KOPT-K1 (cell line): ENCODE results near the gene KCND2.

Experiments
- H3K27ac ChIP-seq: fragments of 200-600 bp; sonication (generic); 2 replicates; pipeline ENCODE4 v1.5.1; 2016; ENCODE audit warnings: antibody characterized with exemption, mild to moderate bottlenecking, low read depth, low read length; ENCODE audit not compliant: poor library complexity, severe bottlenecking
- H3K36me3 ChIP-seq: fragments of 200-600 bp; sonication (generic); 2 replicates; pipeline ENCODE4 v1.5.1; 2017; ENCODE audit warnings: antibody characterized with exemption, mild to moderate bottlenecking, low read length, moderate library complexity; ENCODE audit not compliant: insufficient read depth
- H3K9me3 ChIP-seq: fragments of 200-600 bp; sonication (generic); 2 replicates; pipeline ENCODE4 v1.5.1; 2017; ENCODE audit warnings: antibody characterized with exemption, low read length, mild to moderate bottlenecking; ENCODE audit not compliant: insufficient read depth, poor library complexity, severe bottlenecking

The KCND2 gene

GRCh38 chr7:120725376-120726039 lies 452.5 kb downstream of the KCND2 start:
- Histone ChIP-seq H3K27ac (no peak overlapping the region), H3K9me3 (no peaks in the 10 kb centered on the region), H3K36me3 (no peaks in the 10 kb centered on the region)

GRCh38 chr7:120729245-120729644 lies 456.3 kb downstream of the KCND2 start:
- H3K36me3 ChIP-seq: no peaks in the 10 kb centered on the region
- no peak overlapping the region for H3K27ac ChIP-seq
- no peaks in the 10 kb centered on the region for H3K9me3 ChIP-seq

GRCh38 chr7:120731271-120731670 lies 458.3 kb downstream of the KCND2 start:
- H3K36me3 ChIP-seq: no peaks in the 10 kb centered on the region
- H3K27ac ChIP-seq: no peak overlapping the region
- H3K9me3 ChIP-seq: no peaks in the 10 kb centered on the region

GRCh38 chr7:120732256-120732655 lies 459.3 kb downstream of the KCND2 start:
- no peaks in the 10 kb centered on the region for H3K9me3 ChIP-seq
- H3K36me3 ChIP-seq: no peaks in the 10 kb centered on the region
- no peak overlapping the region for H3K27ac ChIP-seq

- Histone ChIP-seq H3K9me3 (no peaks in the 10 kb centered on the region), H3K36me3 (no peaks in the 10 kb centered on the region), H3K27ac (no peak overlapping the region)
These were observed 460.2 kb downstream of the KCND2 start for GRCh38 chr7:120733143-120733542.

GRCh38 chr7:120733835-120734234 lies 460.9 kb downstream of the KCND2 start:
- no peak overlapping the region for H3K27ac ChIP-seq
- H3K36me3 ChIP-seq: no peaks in the 10 kb centered on the region
- H3K9me3 ChIP-seq: no peaks in the 10 kb centered on the region

GRCh38 chr7:120735791-120736190 lies 462.8 kb downstream of the KCND2 start:
- Histone ChIP-seq H3K27ac (no peak overlapping the region), H3K9me3 (no peaks in the 10 kb centered on the region), H3K36me3 (no peaks in the 10 kb centered on the region)

- no peak overlapping the region for H3K27ac ChIP-seq
- H3K36me3 ChIP-seq: no peaks in the 10 kb centered on the region
- H3K9me3 ChIP-seq: no peaks in the 10 kb centered on the region
These were observed 465.8 kb downstream of the KCND2 start for GRCh38 chr7:120738816-120739215.

GRCh38 chr7:120740348-120740747 lies 467.4 kb downstream of the KCND2 start:
- Histone ChIP-seq H3K9me3 (no peaks in the 10 kb centered on the region), H3K36me3 (no peaks in the 10 kb centered on the region), H3K27ac (no peak overlapping the region)

- no peak overlapping the region for H3K27ac ChIP-seq
These were observed 468.5 kb downstream of the KCND2 start for GRCh38 chr7:120741371-120742042.

GRCh38 chr7:120742372-120742771 lies 469.4 kb downstream of the KCND2 start:
- no peak overlapping the region for H3K27ac ChIP-seq
- no peaks in the 10 kb centered on the region for H3K9me3 ChIP-seq
- no peaks in the 10 kb centered on the region for H3K36me3 ChIP-seq

More at GRCh38 chr7:120741371-120742042, 468.5 kb downstream of the KCND2 start:
- Histone ChIP-seq H3K9me3 (no peaks in the 10 kb centered on the region), H3K36me3 (no peaks in the 10 kb centered on the region)

GRCh38 chr7:120743128-120743527 lies 470.2 kb downstream of the KCND2 start:
- H3K36me3 ChIP-seq: no peaks in the 10 kb centered on the region
- H3K27ac ChIP-seq: no peak overlapping the region
- no peaks in the 10 kb centered on the region for H3K9me3 ChIP-seq

- H3K27ac ChIP-seq: no peak overlapping the region
- no peaks in the 10 kb centered on the region for H3K9me3 ChIP-seq
- H3K36me3 ChIP-seq: no peaks in the 10 kb centered on the region
These were observed 487.1 kb downstream of the KCND2 start for GRCh38 chr7:120760050-120760449.

- Histone ChIP-seq H3K27ac (no peak overlapping the region), H3K9me3 (no peaks in the 10 kb centered on the region), H3K36me3 (no peaks in the 10 kb centered on the region)
These were observed 487.9 kb downstream of the KCND2 start for GRCh38 chr7:120760851-120761250.

- Histone ChIP-seq H3K9me3 (no peaks in the 10 kb centered on the region), H3K36me3 (no peaks in the 10 kb centered on the region), H3K27ac (no peak overlapping the region)
These were observed 497.2 kb downstream of the KCND2 start for GRCh38 chr7:120770206-120770605.

- Histone ChIP-seq H3K9me3 (no peaks in the 10 kb centered on the region), H3K36me3 (no peaks in the 10 kb centered on the region), H3K27ac (no peak overlapping the region)
These were observed 501.5 kb downstream of the KCND2 start for GRCh38 chr7:120774481-120774880.
